Measurements from ENCODE around the gene PAPSS1. TPM values are rescaled to one million over a fixed set of nuclear protein-coding genes. Genes with fewer than 3 reads are reported as not detected.

The PAPSS1 gene
- total RNA-seq, 1 experiment from 2014 or later = 59.0 TPM

DNA sequence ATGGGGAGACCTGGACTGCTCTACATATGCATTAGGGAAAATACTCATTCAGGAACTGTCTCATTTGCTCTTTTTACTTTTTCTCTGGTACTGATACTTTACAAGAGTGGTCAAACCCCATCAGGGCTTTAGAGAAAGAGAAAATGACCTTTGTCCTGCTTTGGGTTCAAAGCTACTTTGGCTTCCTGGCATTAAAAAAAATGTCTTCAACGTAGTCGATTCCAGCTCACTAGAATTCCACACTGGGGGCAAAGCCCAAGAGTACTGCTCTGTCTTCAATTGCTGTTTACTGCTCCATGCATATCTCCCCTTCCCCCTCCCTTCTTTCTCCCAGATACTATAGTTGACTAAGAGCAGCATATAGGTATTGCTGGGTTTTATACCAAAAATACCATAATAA, 98.0 kb downstream of the PAPSS1 start:
- POLR2A ChIA-PET = no interaction called here
- peaks cover 0 to 20% of the 10 kb centered on the region in 2 experiments; a peak in 2 of 4 replicates for H3K4me1 ChIP-seq (ENCODE audit: control insufficient read depth in 1 of 2, insufficient read depth in 2 of 2, low read length in 2 of 2)
- no peaks in the 10 kb centered on the region for H3K36me3 ChIP-seq (ENCODE audit: control insufficient read depth in 1 of 2, insufficient read depth in 2 of 2, low read length in 2 of 2)
- BruUV-seq (replicated peaks) = no TSS peak
- DNase-seq (ENCODE audit: low read depth, low spot score) (no peak), ATAC-seq (no peak)
- TF ChIP-seq, protein P1, sequence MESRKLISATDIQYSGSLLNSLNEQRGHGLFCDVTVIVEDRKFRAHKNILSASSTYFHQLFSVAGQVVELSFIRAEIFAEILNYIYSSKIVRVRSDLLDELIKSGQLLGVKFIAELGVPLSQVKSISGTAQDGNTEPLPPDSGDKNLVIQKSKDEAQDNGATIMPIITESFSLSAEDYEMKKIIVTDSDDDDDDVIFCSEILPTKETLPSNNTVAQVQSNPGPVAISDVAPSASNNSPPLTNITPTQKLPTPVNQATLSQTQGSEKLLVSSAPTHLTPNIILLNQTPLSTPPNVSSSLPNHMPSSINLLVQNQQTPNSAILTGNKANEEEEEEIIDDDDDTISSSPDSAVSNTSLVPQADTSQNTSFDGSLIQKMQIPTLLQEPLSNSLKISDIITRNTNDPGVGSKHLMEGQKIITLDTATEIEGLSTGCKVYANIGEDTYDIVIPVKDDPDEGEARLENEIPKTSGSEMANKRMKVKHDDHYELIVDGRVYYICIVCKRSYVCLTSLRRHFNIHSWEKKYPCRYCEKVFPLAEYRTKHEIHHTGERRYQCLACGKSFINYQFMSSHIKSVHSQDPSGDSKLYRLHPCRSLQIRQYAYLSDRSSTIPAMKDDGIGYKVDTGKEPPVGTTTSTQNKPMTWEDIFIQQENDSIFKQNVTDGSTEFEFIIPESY (IDR thresholded peaks at IDR 0.05; ENCODE audit: extremely low read depth, insufficient replicate concordance, low read length) = no peak
- TF ChIP-seq SRF (IDR thresholded peaks at IDR 0.05; ENCODE audit: low read depth) (no peak), RAD21 (IDR thresholded peaks at IDR 0.05; ENCODE audit: low read depth) (no peak), ELF1 (IDR thresholded peaks at IDR 0.05; ENCODE audit: borderline replicate concordance, low read depth) (no peak), ZFX (IDR thresholded peaks at IDR 0.05) (no peak), YY1 (IDR thresholded peaks at IDR 0.05; ENCODE audit: extremely low read depth, insufficient replicate concordance, low read depth, low read length) (no peak), CBX3 (IDR thresholded peaks at IDR 0.05; ENCODE audit: low read depth) (no peak)
- TF ChIP-seq, protein P2, sequence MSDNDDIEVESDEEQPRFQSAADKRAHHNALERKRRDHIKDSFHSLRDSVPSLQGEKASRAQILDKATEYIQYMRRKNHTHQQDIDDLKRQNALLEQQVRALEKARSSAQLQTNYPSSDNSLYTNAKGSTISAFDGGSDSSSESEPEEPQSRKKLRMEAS (IDR thresholded peaks at IDR 0.05) = no peak
- H3K9me2 ChIP-seq (ENCODE audit: insufficient read depth) = no peaks in the 10 kb centered on the region
- H3K9ac ChIP-seq (ENCODE audit: low read length) = no peak overlapping the region
- no peak overlapping the region for H3K27ac ChIP-seq (ENCODE audit: low read depth, low read length)
- intact Hi-C loops (cut with micrococcal nuclease) = no loop called here
- no peaks in the 10 kb centered on the region for H4K20me1 ChIP-seq (ENCODE audit: insufficient read depth)
- H3K4me3 ChIP-seq (replicated peaks in 1 of 2; ENCODE audit: low read depth in 1 of 2, low read length in 2 of 2) = no peak overlapping the region
- no peak overlapping the region for H2AFZ ChIP-seq (ENCODE audit: low read depth, low read length, poor library complexity, severe bottlenecking)
- RAD21 ChIA-PET (ENCODE audit: low non-redundant PET in 1 of 2, low total read pairs in 2 of 2, uncharacterized antibody in 2 of 2, unreplicated experiment in 2 of 2) = no interaction called here
- CTCF ChIA-PET = no interaction called here
- H3K9me3 ChIP-seq (ENCODE audit: control insufficient read depth in 1 of 2, insufficient read depth in 1 of 2, low read depth in 1 of 2, low read length in 2 of 2) = no peaks in the 10 kb centered on the region
- no peaks in the 10 kb centered on the region for H3K27me3 ChIP-seq (ENCODE audit: insufficient read depth, low read length)
- H3K4me2 ChIP-seq (ENCODE audit: low read length) = no peak overlapping the region
- H3K79me2 ChIP-seq (ENCODE audit: insufficient read depth, low read length) = no peaks in the 10 kb centered on the region

DNA sequence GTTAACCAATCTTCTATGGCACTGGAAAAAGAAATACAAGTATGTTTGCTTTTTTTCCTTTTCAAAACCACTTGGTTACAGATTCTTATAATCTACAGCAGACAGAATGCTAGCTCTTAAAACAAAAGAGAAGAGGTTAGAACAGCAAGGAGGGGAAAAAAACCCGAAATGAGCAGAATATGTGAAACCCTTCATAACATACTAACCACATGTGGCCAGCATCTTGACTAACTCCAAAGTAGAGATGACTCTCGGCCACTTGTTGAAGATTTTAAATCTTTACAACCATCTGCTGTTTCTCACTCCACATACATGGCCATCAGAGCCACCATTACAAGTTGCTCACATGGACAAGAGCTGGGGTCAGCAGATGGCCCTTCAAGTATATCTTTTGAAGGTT, 100.3 kb downstream of the PAPSS1 start:
- H3K9me3 ChIP-seq (ENCODE audit: control insufficient read depth in 1 of 2, insufficient read depth in 1 of 2, low read depth in 1 of 2, low read length in 2 of 2) = no peaks in the 10 kb centered on the region
- H3K9me2 ChIP-seq (ENCODE audit: insufficient read depth) = no peaks in the 10 kb centered on the region
- ChIA-PET CTCF (no interaction called here), POLR2A (no interaction called here), RAD21 (ENCODE audit: low non-redundant PET in 1 of 2, low total read pairs in 2 of 2, uncharacterized antibody in 2 of 2, unreplicated experiment in 2 of 2) (no interaction called here)
- ATAC-seq = no peak
- H3K9ac ChIP-seq (ENCODE audit: low read length) = no peak overlapping the region
- no peak overlapping the region for H3K27ac ChIP-seq (ENCODE audit: low read depth, low read length)
- H3K4me2 ChIP-seq (ENCODE audit: low read length) = peak overlapping the region; percentile 44
- H2AFZ ChIP-seq (ENCODE audit: low read depth, low read length, poor library complexity, severe bottlenecking) = no peak overlapping the region
- H3K4me1 ChIP-seq (ENCODE audit: control insufficient read depth in 1 of 2, insufficient read depth in 2 of 2, low read length in 2 of 2) = peaks cover 0 to 23% of the 10 kb centered on the region in 2 experiments; a peak in 2 of 4 replicates
- no peak for DNase-seq (ENCODE audit: low read depth, low spot score)
- BruUV-seq (replicated peaks) = no TSS peak
- no peaks in the 10 kb centered on the region for H3K79me2 ChIP-seq (ENCODE audit: insufficient read depth, low read length)
- H4K20me1 ChIP-seq (ENCODE audit: insufficient read depth) = no peaks in the 10 kb centered on the region
- H3K36me3 ChIP-seq (ENCODE audit: control insufficient read depth in 1 of 2, insufficient read depth in 2 of 2, low read length in 2 of 2) = no peaks in the 10 kb centered on the region
- H3K27me3 ChIP-seq (ENCODE audit: insufficient read depth, low read length) = no peaks in the 10 kb centered on the region
- intact Hi-C loops (cut with micrococcal nuclease) = no loop called here
- H3K4me3 ChIP-seq (replicated peaks in 1 of 2; ENCODE audit: low read depth in 1 of 2, low read length in 2 of 2) = peak overlapping the region in 1 of 2 experiments; percentile 5; a peak in 1 of 4 replicates
- TF ChIP-seq POLR2A (IDR thresholded peaks at IDR 0.05; ENCODE audit: borderline replicate concordance, extremely low read depth, insufficient read depth, insufficient read length) (no peak), ZNF274 (IDR thresholded peaks at IDR 0.05; ENCODE audit: low read depth, low read length) (no peak), EZH2phosphoT487 (IDR thresholded peaks at IDR 0.05; ENCODE audit: borderline replicate concordance) (no peak), ZFX (IDR thresholded peaks at IDR 0.05) (no peak), CEBPB (IDR thresholded peaks at IDR 0.05; ENCODE audit: low read depth) (no peak), SIN3A (IDR thresholded peaks at IDR 0.05; ENCODE audit: low read depth) (no peak), TCF7L2 (IDR thresholded peaks at IDR 0.05; ENCODE audit: borderline replicate concordance, extremely low read depth, insufficient read depth, insufficient read length) (no peak), FOSL1 (IDR thresholded peaks at IDR 0.05; ENCODE audit: low read depth) (no peak)
- TF ChIP-seq, protein P3, sequence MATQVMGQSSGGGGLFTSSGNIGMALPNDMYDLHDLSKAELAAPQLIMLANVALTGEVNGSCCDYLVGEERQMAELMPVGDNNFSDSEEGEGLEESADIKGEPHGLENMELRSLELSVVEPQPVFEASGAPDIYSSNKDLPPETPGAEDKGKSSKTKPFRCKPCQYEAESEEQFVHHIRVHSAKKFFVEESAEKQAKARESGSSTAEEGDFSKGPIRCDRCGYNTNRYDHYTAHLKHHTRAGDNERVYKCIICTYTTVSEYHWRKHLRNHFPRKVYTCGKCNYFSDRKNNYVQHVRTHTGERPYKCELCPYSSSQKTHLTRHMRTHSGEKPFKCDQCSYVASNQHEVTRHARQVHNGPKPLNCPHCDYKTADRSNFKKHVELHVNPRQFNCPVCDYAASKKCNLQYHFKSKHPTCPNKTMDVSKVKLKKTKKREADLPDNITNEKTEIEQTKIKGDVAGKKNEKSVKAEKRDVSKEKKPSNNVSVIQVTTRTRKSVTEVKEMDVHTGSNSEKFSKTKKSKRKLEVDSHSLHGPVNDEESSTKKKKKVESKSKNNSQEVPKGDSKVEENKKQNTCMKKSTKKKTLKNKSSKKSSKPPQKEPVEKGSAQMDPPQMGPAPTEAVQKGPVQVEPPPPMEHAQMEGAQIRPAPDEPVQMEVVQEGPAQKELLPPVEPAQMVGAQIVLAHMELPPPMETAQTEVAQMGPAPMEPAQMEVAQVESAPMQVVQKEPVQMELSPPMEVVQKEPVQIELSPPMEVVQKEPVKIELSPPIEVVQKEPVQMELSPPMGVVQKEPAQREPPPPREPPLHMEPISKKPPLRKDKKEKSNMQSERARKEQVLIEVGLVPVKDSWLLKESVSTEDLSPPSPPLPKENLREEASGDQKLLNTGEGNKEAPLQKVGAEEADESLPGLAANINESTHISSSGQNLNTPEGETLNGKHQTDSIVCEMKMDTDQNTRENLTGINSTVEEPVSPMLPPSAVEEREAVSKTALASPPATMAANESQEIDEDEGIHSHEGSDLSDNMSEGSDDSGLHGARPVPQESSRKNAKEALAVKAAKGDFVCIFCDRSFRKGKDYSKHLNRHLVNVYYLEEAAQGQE (IDR thresholded peaks at IDR 0.05; ENCODE audit: low read depth) = no peak

Measured in HCT116 (cell line).